A549 (cell line): ENCODE measurements around the gene DLGAP1. TPM values are rescaled to one million over a fixed set of nuclear protein-coding genes. Genes with fewer than 3 reads are reported as not detected.
A peak's percentile ranks its signal among the peaks of the same experiment; 100 is the strongest.

Experiments used
- CEBPB ChIP-seq, 2 experiments: fragments of >200 bp in 1 of 2; sonication (Bioruptor Twin) in 1 of 2; formaldehyde crosslinking in 1 of 2; IDR thresholded peaks; 2 replicates each; pipeline ENCODE4 v1.6.1; 2012 to 2016
- CHD4 ChIP-seq: fragments of 200-600 bp; sonication (generic); IDR thresholded peaks from 2 replicates; pipeline ENCODE4 v1.6.1; 2016; ENCODE audit warnings: antibody characterized with exemption, mild to moderate bottlenecking, borderline replicate concordance
- ESRRA ChIP-seq: fragments of 150-350 bp; IDR thresholded peaks from 2 replicates; pipeline ENCODE4 v1.6.1; 2014; ENCODE audit warnings: mild to moderate bottlenecking, low read length, borderline replicate concordance
- FOXS1 ChIP-seq: fragments of 250-450 bp; sonication (Bioruptor Pico); IDR thresholded peaks from 2 replicates; pipeline ENCODE4 v1.5.0; 2020; ENCODE audit warnings: mild to moderate bottlenecking, moderate library complexity
- GATA3 ChIP-seq: IDR thresholded peaks from 2 replicates; pipeline ENCODE4 v1.6.1; 2012; ENCODE audit warnings: borderline replicate concordance
- JUN ChIP-seq, 2 experiments: fragments of >200 bp; sonication (Bioruptor Twin); formaldehyde crosslinking; IDR thresholded peaks; 2 replicates in 1 of 2; 3 replicates in 1 of 2; pipeline ENCODE4 v1.6.1; 2016 to 2017
- JUNB ChIP-seq: fragments of >200 bp; sonication (Bioruptor Twin); formaldehyde crosslinking; IDR thresholded peaks from 2 replicates; pipeline ENCODE4 v1.6.1; 2016
- KDM5A ChIP-seq: fragments of 200-600 bp; sonication (generic); IDR thresholded peaks from 2 replicates; pipeline ENCODE4 v1.6.1; 2016; ENCODE audit warnings: antibody characterized with exemption, mild to moderate bottlenecking
- MAFK ChIP-seq: fragments of 450-650 bp; IDR thresholded peaks from 2 replicates; pipeline ENCODE4 v1.6.1; 2014; ENCODE audit not compliant: partially characterized antibody
- MAZ ChIP-seq: fragments of 150-350 bp; IDR thresholded peaks from 2 replicates; pipeline ENCODE4 v1.6.1; 2014; ENCODE audit warnings: antibody characterized with exemption, low read depth, low read length, borderline replicate concordance
- MYC ChIP-seq: IDR thresholded peaks from 2 replicates; pipeline ENCODE4 v1.6.1; 2012; ENCODE audit warnings: mild to moderate bottlenecking, inconsistent platforms, low read length, improper control_type of control experiment, borderline replicate concordance
- NPAS2 ChIP-seq: fragments of 250-450 bp; sonication (Bioruptor Pico); IDR thresholded peaks from 2 replicates; pipeline ENCODE4 v1.8.0; 2022; ENCODE audit warnings: mild to moderate bottlenecking, moderate library complexity, borderline replicate concordance
- NR3C1 ChIP-seq: fragments of >200 bp; sonication (Bioruptor Twin); formaldehyde crosslinking; IDR thresholded peaks from 3 replicates; pipeline ENCODE4 v1.6.1; 2017
- PHF8 ChIP-seq: fragments of 200-600 bp; sonication (generic); IDR thresholded peaks from 2 replicates; pipeline ENCODE4 v1.6.1; 2016; ENCODE audit warnings: low read depth, mild to moderate bottlenecking, antibody characterized with exemption, moderate library complexity, borderline replicate concordance
- POLR2A ChIP-seq: IDR thresholded peaks from 2 replicates; pipeline ENCODE4 v1.6.1; 2012; ENCODE audit warnings: mild to moderate bottlenecking, low read length
- REST ChIP-seq: fragments of 200-600 bp; sonication (generic); IDR thresholded peaks from 2 replicates; pipeline ENCODE4 v1.6.1; 2016; ENCODE audit warnings: antibody characterized with exemption, mild to moderate bottlenecking, moderate library complexity
- polyA plus RNA-seq, 4 experiments: library from polyadenylated mRNA; depleted of rRNA in 3 of 4; stranded (reverse); fragments of >200 nt; fragmentation: RNase III in 1 of 4; extraction: RNeasy Plus Mini Kit Qiagen cat#74134 plus additional on column Dnase treatment in 1 of 4; gene quantifications; 2 replicates in 3 of 4; 3 replicates in 1 of 4; pipeline ENCODE4 v1.2.3, GENCODE V29; 2011 to 2017
- TF ChIP-seq, protein P1 (sequence below): fragments of 150-350 bp; IDR thresholded peaks from 2 replicates; pipeline ENCODE4 v1.6.1; 2014; ENCODE audit warnings: low read depth, mild to moderate bottlenecking, low read length
- TF ChIP-seq, protein P2 (sequence below): fragments of 250-450 bp; sonication (Bioruptor Pico); IDR thresholded peaks from 2 replicates; pipeline ENCODE4 v1.5.0; 2021; ENCODE audit warnings: mild to moderate bottlenecking, moderate library complexity, borderline replicate concordance
- TF ChIP-seq, protein P3 (sequence below): fragments of 450-650 bp; IDR thresholded peaks from 2 replicates; pipeline ENCODE4 v1.6.1; 2014; ENCODE audit warnings: antibody characterized with exemption
- TF ChIP-seq, protein P4 (sequence below): fragments of 250-450 bp; sonication (Bioruptor Pico); IDR thresholded peaks from 2 replicates; pipeline ENCODE4 v1.5.0; 2020; ENCODE audit warnings: low read depth, mild to moderate bottlenecking, moderate library complexity

The DLGAP1 gene
- polyA plus RNA-seq, 2 of the 4 experiments (the other 2 are of a cell fraction) = 0.04 to 0.12 TPM

DNA sequence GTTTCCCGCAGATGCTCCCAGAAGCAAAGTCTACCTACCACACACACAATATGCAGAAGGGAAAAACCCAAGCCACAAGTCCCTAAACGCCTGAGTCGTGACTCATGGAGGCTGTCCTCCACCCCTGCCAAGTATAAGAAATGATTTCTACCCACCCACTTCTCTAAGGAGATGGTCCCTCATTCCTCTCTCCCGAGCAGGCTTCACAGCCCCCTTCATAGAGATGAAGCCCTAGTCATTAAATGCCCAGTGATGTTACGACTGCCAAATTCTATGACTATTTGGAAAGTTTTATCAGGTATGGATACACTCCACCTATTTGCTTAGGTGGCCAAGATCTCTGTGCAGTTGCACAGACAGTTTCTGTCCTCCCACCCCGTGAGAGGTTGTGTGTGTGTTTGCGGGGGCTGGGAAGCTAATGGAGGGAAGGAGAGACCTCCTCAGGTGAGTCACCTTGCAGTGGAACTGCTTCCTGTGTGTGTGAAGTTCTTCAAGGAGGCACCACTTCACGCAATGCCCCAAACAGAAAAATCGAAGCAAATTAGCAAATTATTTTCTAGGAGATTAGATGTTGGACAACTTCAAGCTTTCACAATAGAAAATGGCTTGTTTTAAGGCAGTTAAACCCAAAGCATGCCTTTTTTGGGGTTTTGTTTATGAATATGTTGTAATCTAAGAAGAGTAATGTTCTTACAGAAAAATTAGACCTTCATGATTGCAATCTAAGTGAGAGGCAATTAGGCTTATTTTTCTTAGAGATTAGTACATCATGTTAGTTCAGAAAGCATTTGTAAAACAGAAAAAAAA lies 830.0 kb downstream of the DLGAP1 start (continued):
- TF ChIP-seq NR3C1 = no peak
- TF ChIP-seq, protein P1, sequence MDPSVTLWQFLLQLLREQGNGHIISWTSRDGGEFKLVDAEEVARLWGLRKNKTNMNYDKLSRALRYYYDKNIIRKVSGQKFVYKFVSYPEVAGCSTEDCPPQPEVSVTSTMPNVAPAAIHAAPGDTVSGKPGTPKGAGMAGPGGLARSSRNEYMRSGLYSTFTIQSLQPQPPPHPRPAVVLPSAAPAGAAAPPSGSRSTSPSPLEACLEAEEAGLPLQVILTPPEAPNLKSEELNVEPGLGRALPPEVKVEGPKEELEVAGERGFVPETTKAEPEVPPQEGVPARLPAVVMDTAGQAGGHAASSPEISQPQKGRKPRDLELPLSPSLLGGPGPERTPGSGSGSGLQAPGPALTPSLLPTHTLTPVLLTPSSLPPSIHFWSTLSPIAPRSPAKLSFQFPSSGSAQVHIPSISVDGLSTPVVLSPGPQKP = no peak
- TF ChIP-seq, protein P2, sequence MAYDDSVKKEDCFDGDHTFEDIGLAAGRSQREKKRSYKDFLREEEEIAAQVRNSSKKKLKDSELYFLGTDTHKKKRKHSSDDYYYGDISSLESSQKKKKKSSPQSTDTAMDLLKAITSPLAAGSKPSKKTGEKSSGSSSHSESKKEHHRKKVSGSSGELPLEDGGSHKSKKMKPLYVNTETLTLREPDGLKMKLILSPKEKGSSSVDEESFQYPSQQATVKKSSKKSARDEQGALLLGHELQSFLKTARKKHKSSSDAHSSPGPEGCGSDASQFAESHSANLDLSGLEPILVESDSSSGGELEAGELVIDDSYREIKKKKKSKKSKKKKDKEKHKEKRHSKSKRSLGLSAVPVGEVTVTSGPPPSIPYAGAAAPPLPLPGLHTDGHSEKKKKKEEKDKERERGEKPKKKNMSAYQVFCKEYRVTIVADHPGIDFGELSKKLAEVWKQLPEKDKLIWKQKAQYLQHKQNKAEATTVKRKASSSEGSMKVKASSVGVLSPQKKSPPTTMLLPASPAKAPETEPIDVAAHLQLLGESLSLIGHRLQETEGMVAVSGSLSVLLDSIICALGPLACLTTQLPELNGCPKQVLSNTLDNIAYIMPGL = no peak; the same call in 1 of the 2 replicates
- TF ChIP-seq ESRRA = no peak
- TF ChIP-seq FOXS1 (CRISPR knock-in tag) = peak; percentile 30; the same call in 1 of the 2 replicates
- TF ChIP-seq POLR2A = no peak
- TF ChIP-seq GATA3 = peak; percentile 80
- TF ChIP-seq JUNB = peak; percentile 32
- TF ChIP-seq, protein P3, sequence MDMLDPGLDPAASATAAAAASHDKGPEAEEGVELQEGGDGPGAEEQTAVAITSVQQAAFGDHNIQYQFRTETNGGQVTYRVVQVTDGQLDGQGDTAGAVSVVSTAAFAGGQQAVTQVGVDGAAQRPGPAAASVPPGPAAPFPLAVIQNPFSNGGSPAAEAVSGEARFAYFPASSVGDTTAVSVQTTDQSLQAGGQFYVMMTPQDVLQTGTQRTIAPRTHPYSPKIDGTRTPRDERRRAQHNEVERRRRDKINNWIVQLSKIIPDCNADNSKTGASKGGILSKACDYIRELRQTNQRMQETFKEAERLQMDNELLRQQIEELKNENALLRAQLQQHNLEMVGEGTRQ = no peak
- TF ChIP-seq JUN (IDR thresholded peaks at IDR 0.05) = peak in 1 of 2 experiments; percentile 80; a peak in 3 of 5 replicates
- 0 out of 2 replicates have a peak, but pooled peaks have one; percentile 27 for TF ChIP-seq MYC
- peak; percentile 6 for TF ChIP-seq MAFK
- TF ChIP-seq NPAS2 = no peak
- TF ChIP-seq KDM5A = no peak
- no peak for TF ChIP-seq PHF8
- no peak for TF ChIP-seq CHD4
- TF ChIP-seq, protein P4, sequence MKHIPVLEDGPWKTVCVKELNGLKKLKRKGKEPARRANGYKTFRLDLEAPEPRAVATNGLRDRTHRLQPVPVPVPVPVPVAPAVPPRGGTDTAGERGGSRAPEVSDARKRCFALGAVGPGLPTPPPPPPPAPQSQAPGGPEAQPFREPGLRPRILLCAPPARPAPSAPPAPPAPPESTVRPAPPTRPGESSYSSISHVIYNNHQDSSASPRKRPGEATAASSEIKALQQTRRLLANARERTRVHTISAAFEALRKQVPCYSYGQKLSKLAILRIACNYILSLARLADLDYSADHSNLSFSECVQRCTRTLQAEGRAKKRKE = peak; percentile 81
- no peak for TF ChIP-seq MAZ
- TF ChIP-seq CEBPB (IDR thresholded peaks at IDR 0.05) = peak in 1 of 2 experiments; percentile 17; a peak in 1 of 4 replicates
- TF ChIP-seq REST = no peak
